ENCODE measurements around the gene RREB1.

Gene RREB1

DNA sequence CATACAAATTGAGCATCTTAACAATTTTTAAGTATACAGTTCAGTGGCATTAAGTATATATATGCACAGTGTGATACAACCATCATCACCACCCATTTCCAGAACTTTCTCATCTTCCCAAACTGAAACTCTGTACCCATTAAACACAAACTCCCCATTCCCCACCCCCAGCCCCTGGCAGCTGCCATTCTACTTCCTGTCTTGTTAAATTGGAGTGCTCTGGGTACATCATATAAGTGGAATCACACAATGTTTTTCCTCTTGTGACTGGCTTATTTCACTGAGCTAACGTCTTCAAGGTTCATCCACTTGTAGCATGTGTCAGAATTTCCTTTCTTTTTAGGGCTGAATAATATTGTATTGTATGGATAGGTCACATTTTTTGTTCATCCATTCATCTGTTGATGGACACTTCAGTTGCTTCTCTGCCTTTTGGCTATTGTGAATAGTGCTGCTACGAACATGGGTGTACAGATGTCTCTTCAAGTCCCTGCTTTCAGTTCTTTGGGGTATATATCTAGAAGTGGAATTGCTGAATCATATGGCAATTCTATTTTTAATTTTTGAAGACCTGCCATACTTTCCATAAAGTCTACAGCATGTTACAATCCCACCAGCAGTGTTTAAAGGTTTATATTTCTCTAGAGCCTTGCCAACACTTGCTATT is 19.6 kb upstream of the RREB1 start:
- DNase-seq (ENCODE audit: low read depth in 2 of 2) = no peak

DNA sequence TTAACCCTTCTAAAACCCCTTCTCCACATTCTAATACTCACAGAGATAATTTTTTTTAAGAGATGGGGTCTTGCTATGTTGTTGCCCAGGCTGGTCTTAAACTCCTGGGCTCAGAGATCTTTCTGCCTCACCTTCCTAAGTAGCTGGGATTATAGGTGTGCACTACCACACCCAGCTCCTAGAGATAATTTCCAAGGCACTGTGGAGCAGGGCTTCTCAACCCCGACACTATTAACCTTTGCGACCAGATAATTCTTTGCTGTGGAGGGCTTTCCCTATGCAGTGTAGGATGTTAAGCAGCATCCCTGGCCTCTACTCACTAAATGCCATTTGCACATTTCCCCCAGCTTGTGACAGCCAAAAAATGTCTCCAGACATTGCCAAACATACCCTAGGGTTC is 8.8 kb upstream of the RREB1 start:
- no peak for DNase-seq (ENCODE audit: low read depth in 2 of 2)

DNA sequence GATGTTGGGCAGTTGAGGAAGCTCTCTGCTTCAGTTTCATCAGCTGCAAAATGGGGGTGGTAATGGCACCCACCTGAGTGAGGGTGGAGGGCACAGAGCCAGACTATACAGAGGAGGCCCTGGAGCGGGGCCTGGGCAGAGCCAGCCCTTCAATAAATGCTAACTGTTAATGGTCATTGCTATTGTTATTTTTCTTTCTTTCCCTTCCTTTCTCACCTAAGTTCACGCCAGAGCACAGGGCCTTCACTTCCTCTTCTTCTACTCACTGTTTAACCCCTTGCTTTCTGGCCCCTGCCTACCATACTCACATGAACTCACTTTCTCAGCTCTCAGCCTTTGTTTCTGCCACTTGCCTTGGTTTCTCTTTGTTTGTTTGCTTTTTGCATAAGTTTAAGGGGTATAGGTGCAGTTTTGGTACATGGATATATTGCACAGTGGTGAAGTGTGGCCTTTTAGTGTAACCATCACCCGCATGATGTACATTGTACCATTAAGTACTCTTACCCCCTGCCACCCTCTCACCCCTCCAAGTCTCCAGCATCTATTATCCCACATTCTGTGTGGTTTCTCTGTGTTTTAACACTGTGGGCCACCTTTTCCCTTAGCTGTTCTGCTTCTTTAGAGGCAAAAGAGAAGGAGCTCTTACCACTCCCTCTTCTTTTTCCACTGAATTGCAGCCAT is 7.5 kb upstream of the RREB1 start:
- DNase-seq (ENCODE audit: low read depth in 2 of 2) = no peak

DNA sequence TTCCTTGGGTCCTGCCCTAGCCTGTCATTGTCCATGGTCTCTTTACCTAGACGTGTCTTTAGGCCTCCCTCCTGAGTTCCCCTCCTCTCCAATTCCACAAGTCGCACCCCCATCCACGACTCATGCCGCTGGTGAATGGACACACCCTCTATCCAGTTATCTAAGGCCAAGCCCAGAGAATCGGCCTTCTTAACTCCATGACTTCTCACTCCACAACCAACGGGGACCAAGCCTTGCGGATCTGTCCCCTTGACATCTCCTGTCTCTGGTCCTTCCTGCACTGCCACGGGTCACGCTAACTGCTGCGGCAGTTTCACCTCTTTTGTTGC is 7.0 kb upstream of the RREB1 start:
- no peak for DNase-seq (ENCODE audit: low read depth in 2 of 2)

DNA sequence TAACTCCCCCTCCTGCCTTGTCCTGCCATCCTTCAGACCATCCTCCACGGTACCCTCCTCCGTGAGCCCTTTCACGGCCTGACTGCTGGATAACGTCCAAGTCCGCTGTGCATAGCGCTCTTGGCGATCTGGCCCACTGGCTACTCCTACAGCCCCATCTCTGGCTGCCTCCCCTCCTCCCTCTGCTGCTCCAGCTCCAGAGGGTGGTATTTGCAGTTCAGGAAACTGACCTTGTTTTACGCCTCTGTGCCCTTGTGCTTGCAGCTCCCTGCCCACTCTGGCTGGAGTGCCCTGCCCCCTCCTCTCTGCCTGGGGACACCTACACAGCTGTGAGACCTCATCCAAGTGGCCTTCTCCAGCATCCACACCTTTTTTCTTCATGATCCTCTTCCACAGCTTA is 6.5 kb upstream of the RREB1 start:
- DNase-seq (ENCODE audit: low read depth in 2 of 2) = no peak

DNA sequence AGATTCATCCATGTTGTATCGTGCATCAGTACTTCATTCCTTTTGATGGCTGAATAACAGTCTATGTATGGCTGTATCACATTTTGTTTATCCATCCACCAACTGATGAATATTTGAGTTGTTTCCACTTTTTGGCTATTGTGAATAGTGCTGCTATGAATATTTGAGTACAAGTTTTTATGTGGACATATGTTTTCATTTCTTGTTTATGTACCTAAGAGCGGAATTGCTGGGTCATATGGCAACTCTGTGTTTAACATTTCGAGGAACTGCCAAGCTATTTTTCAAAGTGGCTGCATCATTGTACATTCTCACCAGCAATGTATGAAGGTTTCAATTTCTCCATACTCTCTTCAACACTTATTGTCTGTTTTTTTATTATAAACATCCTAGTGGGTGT is 3.0 kb upstream of the RREB1 start:
- no peak for DNase-seq (ENCODE audit: low read depth in 2 of 2)

DNA sequence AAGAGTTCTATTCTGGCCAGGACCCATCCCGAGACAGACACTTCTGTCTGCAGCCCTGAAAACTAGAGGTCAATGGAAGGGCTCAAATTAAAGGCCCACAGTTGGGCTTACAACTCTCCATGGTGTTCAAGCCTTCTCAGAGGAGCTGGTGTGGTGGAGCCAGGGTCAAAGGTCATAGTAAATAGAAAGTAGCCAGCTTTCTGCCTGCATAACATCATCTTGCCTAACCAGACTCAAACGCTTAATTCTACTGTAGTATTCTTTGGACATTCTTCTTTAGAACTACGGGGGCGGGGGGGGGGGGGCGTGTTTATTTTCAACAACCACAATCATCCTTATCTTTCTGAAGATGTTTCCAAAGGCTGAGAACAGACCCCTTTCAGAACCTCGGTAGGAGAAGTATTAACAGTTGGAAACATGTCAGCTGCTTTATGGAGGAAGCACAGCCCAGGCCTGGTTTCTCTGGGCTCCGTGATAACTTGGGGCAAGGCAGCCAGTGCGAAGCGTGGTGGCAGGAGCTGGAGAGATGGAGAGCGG is 1.5 kb upstream of the RREB1 start:
- DNase-seq (ENCODE audit: low read depth in 2 of 2) = no peak

DNA sequence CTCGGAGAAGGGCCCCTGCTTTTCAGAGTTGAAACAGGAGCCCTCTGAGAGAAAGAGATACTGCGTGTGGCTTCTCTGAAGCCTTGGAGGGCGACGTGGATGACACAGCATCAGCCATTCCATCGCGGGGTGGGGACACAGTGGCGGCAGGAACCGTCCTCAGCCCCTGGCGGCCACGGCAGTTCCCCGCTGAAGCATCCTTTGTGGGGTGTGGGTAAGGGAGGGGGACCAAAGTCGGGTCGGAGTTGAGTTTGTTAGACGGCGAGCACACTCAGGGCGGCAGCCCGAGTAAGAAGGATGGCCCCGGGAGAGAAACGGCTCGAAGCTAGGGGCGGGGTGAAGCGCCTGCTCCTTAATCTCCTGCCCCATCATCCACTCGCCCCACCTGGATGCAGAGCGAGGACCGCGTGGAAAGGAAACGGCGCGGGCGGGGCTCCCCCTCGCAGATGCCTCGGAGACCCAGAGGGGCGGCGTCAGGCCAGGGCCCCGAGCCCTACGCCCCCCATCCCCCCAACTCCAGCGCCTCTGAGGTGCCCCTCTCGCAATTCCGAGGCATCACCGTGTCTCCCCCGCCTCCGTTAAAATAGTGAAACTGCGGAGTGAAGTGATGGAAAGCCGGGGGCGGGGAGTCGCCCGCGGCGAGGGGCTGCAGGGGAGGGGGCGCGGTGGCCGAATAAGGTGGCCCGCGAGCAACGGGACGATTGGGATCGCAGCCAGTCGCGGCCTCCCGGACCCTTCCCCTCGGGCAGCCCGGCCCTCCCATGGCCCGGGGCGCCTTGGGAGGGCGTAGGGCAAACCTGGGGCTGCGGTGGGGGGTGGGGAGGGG is 796 bp upstream of the RREB1 start:
- peak; percentile 30 to 42 for DNase-seq (ENCODE audit: low read depth in 2 of 2)

DNA sequence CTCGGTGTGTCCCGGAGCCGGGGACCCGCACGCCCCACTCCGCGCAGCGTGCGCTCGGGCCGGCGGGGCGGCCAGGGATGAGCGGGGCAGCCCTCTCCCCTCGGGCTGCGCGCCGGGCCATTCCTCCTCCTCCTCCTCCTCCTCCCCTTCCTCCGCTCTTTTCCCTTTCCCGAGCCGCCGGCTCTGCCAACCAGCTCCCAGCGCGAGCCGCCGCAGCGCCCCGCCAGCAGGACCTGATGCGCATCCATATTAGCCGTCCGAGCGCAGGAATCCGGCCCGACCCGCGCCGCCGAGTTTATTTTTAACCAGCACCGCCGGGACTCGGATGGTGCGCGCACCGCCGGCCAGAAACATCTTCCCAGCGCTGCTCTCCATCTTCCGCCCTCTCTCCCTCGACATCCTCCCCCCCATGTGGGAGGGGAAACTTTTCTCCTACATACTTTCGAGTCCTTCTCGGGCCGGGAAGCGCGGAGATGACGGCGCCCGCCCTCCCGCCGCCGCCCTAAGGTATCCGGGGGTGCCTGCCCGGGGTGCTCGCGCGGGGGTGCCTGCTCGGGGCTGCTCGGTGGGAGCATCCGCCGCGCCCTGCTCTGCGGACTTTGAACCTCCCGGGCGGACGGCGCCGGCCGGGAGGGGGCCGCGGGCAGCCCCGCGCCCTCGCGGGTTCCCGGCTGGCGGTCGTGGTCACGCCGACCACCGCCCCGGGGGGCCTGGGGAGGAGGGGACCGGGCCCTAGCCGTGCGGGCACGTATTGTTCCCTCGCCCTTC is 619 bp downstream of the RREB1 start:
- peak in 1 of 2 donors; percentile 8 for DNase-seq (ENCODE audit: low read depth in 2 of 2)

DNA sequence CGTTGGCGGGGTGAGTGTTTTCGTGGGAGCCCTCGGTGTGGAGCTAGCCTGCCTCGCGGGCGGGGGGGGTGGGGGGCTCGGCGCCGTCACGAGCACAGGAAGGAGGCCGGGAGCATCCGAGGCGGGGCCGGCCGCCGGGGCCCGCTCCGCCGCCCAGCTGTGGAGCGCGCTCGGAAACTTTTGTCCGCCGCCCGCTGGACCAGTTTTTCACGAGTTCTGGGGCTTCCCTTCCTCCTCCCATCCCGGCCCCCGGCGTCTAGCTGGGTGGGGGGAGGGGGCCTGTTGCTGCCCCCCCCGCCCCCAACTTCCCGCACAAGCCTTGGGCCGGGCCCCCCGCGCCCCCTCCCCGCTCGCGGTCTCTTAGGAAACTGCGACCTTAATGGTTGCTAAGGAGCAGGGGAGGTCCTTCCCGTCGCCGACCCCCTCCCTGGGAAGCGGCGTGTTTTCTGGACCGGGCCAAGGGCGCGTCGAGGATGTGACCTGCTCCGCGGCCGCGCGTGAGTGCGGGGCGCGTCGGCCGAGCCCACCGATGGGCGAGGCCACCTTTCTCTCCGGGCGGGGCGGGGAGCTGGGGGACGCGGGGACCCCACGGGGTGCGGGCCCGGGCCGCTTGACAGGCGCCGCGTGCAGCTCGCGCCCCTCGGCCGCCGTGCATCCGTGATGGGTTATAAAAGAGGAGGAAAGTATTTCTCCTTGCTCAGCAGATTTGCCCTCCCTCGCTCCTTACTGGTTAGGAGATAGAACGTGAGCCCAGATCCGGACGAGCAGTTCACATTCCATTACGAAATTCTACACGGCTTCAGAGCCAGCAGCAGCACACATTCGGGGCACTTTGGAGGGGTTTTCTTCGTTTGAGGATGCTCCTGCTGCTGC is 1.4 kb downstream of the RREB1 start:
- DNase-seq (ENCODE audit: low read depth in 2 of 2) = peak; percentile 9 to 20

DNA sequence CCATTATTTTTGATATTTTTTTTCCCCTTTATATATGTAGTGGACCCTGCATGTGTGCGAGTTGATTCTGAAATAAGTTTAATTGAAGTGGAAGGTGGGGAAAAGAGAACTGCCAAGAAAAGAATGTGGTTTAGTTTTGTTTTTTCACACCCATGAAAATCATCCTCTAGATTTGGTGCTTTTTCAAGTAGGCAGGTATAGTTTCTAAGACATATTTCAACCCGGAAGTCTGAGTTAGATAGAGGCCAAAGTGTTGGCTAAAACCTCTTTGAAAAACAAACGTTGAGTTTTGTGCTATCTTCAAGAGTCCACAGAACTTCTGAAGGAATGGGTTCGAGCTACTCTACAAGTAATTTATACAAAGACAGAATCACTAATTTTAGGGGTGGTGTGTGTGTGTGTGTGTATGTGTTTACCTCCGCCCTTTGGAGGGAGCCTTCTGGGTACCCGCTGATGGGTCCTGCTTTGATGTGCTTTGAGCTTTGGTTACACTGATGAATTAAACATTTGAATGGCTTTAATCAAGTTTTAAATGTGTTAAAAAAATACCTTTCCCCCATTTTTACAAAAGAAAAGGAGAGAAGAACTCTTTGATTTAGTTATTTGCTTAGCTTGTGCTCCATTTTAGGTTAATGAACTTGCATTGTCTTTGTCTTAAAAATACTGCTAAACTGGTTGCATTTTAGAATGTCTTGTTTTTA is 2.5 kb downstream of the RREB1 start:
- no peak for DNase-seq (ENCODE audit: low read depth in 2 of 2)

DNA sequence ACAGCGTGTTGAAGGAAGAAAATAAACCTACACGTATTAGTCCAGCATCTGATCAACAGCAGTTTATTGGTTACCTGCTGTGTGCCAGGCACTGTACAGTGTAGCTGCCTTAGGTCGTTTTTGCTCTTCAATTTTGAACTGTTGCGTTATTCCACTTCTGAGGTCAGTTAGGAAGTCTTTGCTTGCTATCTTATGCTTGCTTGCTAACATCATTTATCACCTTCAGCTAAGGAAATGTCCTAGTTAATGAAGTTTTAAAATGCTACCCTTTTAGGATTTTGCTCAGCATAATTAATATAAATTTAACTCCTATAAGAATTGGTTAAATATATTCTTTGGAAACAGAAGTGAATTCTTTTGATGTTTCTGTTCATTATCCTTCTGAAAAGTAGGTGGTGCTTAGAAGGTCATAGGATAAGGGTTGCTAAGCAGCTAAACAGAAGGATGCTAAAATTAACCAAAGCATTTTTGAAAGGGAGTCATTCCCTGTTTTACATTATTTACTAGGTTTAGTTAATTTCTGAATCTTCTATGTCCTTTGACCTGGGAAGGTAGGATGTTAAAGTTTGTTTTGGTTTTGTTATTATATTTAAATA is 3.4 kb downstream of the RREB1 start:
- no peak for DNase-seq (ENCODE audit: low read depth in 2 of 2)

DNA sequence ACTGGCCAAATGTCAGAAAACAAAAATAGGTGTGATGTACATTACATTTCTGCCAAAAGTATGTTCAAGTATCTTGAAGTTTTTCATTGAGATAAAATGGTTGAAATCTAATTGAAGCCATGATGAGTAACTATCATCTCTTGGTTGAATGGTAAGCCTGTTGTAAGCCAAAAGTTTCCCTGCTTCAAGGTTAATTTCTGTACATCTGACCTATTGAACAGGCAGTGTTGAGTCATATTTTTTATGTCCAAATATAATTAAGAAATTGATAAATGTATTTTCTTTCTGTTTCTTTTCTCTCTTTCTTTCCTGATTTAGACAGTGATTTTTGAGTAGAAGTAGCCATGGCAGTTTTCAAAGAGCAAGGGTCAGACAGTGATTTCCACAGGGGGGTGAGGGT is 4.4 kb downstream of the RREB1 start:
- no peak for DNase-seq (ENCODE audit: low read depth in 2 of 2)

DNA sequence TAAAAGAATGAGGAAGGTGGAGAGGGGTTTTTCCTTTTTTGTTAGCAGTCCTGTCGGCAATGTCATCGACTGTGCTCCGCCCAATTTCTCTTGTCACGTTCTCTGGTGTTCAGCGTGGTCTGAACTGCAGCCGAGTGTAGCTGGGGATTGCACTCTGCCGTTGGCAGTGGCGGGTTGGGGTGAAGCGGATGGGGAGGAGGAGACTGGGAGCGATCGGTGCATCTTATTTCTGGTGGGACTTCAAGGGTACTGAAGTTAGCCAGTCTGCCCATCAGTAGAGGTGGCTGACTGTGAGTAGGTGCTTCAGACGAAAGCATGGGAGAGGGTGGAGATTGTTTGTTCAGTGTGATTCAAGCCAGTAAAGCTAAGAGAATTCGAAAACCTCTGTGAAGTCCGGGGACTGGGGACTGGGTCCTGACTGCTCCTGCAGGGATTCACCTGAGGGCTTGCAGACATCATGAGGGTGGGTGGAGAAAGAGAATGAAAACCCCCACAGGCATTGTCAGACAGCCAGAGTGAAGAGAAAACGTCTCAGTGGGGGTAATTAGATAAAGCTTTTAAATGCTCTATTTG is 5.1 kb downstream of the RREB1 start:
- DNase-seq (ENCODE audit: low read depth in 2 of 2) = peak in 1 of 2 donors; percentile 6

DNA sequence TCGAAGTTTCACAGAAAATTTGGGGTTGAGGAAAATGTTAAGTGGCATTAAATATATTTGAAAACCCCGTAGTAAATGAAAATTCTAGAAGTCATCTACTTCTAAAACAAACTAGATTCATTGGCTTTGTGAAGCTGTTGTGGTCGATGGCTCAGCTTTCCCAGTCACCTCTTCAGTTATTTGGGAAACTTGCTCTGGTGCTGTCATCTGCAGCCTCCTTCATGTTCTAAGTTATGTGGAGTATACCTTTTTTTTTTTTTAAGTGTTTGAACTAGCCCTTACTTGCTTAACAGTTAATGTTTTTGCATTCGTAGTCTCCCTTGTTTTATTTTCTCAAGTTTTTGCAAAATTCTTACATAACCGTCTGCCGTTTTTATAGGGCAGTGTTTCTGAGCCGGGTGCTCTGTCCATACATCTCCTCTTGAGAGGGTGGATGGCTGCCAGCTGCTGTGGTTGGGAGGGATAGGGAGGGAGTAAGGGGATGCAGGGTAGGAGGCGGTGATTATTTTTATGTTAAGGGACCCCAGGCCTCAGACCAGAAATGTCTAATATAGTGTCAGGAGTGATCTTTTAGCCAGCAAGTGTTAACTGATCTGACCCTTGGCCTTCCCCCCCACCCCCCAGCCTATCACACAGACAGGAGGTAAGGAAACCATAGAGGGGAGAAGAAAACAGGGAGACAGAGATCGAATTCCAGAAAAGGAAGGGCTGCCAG is 7.1 kb downstream of the RREB1 start:
- no peak for DNase-seq (ENCODE audit: low read depth in 2 of 2)

DNA sequence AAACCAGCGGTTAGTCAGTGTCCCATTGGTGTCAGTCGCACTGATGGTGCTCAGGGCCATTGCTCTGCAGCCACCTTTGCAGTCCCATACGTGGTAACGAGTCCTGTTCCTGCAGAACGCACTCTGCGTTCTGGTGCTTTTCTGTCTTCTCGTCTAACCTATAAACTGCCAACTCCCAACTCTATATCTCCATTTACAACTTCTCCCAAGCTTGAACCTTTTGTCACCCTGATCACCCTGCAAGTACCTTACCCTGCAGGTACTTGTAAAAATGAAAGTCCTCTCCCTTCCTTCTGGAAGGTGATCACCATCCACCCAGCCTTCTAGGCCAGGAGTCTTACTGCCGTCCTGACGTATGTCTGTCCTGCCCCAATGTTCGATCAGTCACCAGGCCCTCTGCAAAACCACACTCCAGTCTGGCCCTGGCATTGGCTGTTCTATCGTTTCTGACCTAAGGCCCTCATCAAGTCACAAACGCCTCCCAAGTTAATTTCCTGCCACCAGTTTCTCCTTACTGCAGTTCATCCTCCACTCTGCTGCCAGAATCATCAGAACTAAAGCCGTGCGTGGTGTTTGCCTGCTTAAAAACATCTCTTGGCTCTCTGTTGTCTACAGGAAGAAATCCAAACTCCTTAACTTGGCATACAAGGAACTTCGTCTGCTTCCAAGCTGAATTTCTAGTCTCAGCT is 7.9 kb downstream of the RREB1 start:
- DNase-seq (ENCODE audit: low read depth in 2 of 2) = no peak

DNA sequence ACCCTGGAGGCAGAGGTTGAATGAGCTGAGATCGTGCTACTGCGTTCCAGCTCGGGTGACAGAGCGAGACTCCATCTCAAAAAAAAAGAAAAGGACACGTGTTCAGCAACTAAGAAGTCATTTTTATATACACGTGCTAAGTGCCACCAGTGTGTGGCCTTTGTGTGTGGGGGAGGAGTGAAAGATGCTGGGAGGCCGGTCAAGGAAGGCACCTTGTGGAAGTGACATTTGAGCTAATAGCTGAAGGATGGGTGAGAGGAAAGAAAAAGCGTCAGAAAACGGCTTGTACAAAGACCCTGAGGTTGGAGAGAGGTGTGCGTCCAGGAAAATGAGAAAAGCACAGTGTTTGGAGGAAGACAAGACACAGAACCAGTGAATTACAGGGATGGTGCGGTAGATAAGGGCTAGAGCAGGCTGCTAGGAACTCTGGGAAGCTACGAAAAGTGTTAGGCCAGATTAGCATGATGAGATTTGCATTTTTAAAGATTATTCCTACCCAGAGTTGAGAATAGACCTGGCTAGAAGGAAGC is 11.6 kb downstream of the RREB1 start:
- DNase-seq (ENCODE audit: low read depth in 2 of 2) = no peak

DNA sequence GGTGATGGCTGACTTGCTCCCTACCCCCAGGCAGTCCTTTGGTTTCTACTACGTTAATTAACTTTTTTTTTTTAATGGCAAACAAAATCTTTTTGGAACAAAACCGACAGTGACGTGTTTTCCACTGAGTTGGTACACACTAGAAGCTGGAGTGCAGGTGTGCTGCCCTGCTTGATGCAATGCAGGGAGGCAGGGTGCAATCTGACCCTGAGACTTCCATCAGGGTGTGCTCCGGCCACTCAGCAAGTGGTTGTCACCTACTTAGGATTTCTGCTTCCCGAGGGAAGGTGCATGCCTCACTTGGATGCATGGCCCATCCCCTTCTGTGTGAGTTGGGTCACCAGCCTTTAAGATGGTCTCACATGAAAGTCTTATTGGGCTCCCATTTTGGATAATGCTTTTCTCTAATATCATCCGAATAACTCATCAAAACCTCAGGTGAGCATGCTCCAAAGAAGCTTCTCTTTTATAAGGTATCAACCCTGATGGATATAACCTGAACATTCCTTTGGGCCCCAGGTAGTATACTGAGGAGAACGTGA is 14.0 kb downstream of the RREB1 start:
- no peak for DNase-seq (ENCODE audit: low read depth in 2 of 2)
